Suppressor macrophage treated with lipopolysaccharide for 4 hours (primary cell): ENCODE data around the gene UBAC1.

Experiments
- DNase-seq: peaks from one replicate; pipeline ENCODE4 v3.0.0-alpha.2; 2020

Gene UBAC1

GRCh38 chr9:135961277-135961715, at the start of gene UBAC1:
Gene UBAC1, minus strand, starts transcription at chr9:135961373. Its CDS starts 211 bp downstream, at chr9:135961162.
- DNase-seq: peak; percentile 98

GRCh38 chr9:136010615-136011361, 49.6 kb upstream of the UBAC1 start:
- DNase-seq: no peak

- no peak for DNase-seq
These were observed 49.0 kb upstream of the UBAC1 start for GRCh38 chr9:136010176-136010575.

GRCh38 chr9:136009516-136009915, 48.3 kb upstream of the UBAC1 start:
- DNase-seq: no peak

GRCh38 chr9:136008693-136008997, 47.5 kb upstream of the UBAC1 start:
- DNase-seq: no peak

GRCh38 chr9:136007934-136008692, 46.9 kb upstream of the UBAC1 start:
- DNase-seq: no peak

GRCh38 chr9:136007276-136007933, 46.2 kb upstream of the UBAC1 start:
- no peak for DNase-seq

GRCh38 chr9:136006169-136006568, 45.0 kb upstream of the UBAC1 start:
- DNase-seq: no peak

GRCh38 chr9:136004712-136005111, 43.5 kb upstream of the UBAC1 start:
- no peak for DNase-seq

GRCh38 chr9:136004219-136004618, 43.0 kb upstream of the UBAC1 start:
- DNase-seq: no peak

GRCh38 chr9:136003411-136004218, 42.4 kb upstream of the UBAC1 start:
- no peak for DNase-seq

- DNase-seq: no peak
These were observed 41.7 kb upstream of the UBAC1 start for GRCh38 chr9:136002881-136003280.

- no peak for DNase-seq
These were observed 41.0 kb upstream of the UBAC1 start for GRCh38 chr9:136002215-136002614.

- DNase-seq: no peak
These were observed 40.1 kb upstream of the UBAC1 start for GRCh38 chr9:136001231-136001630.

- DNase-seq: no peak
These were observed 37.4 kb upstream of the UBAC1 start for GRCh38 chr9:135998410-135999071.

GRCh38 chr9:135998016-135998380, 36.8 kb upstream of the UBAC1 start:
- DNase-seq: no peak

GRCh38 chr9:135997090-135998015, 36.2 kb upstream of the UBAC1 start:
- DNase-seq: no peak

- no peak for DNase-seq
These were observed 34.6 kb upstream of the UBAC1 start for GRCh38 chr9:135995816-135996215.

- DNase-seq: peak; percentile 12
These were observed 33.5 kb upstream of the UBAC1 start for GRCh38 chr9:135994501-135995192.

- DNase-seq: no peak
These were observed 32.8 kb upstream of the UBAC1 start for GRCh38 chr9:135993765-135994500.
